Sciatic nerve (tissue), 2 donors: Measurements from ENCODE around the gene ZIK1. TPM values are rescaled to one million over a fixed set of nuclear protein-coding genes. Genes with fewer than 3 reads are reported as not detected.
A peak's percentile ranks its signal among the peaks of the same experiment; 100 is the strongest.

ENCODE experiments used
- ATAC-seq: fragments of 200-7000 bp; cut with Tn5 transposase; one replicate; pipeline ENCODE4 v1.9.1; 2020; ENCODE audit warnings: mild to moderate bottlenecking, moderate library complexity
- DNase-seq: peaks from one replicate; pipeline ENCODE4 v3.0.0-alpha.2; 2020; ENCODE audit warnings: low spot score
- intact Hi-C: fragments of 100-400 bp; cut with DNase I; formaldehyde crosslinking; loops from one replicate; pipeline ENCODE4 v1.14.2; 2022
- total RNA-seq: library from RNA; stranded (reverse); fragmentation: NEBNext Ultra II Directional; extraction: Animal tissue kit (Norgen Biotek cat#: 25700); gene quantifications from one replicate; pipeline ENCODE4 v1.2.1, GENCODE V29; 2021
- donor health status: DM: no; HTN: no; CAD: no.
- donor health status: DM: no; HTN: no; CAD: no.

ZIK1 gene
- total RNA-seq, 1 donor from 2014 or later: 4.9 TPM

DNA sequence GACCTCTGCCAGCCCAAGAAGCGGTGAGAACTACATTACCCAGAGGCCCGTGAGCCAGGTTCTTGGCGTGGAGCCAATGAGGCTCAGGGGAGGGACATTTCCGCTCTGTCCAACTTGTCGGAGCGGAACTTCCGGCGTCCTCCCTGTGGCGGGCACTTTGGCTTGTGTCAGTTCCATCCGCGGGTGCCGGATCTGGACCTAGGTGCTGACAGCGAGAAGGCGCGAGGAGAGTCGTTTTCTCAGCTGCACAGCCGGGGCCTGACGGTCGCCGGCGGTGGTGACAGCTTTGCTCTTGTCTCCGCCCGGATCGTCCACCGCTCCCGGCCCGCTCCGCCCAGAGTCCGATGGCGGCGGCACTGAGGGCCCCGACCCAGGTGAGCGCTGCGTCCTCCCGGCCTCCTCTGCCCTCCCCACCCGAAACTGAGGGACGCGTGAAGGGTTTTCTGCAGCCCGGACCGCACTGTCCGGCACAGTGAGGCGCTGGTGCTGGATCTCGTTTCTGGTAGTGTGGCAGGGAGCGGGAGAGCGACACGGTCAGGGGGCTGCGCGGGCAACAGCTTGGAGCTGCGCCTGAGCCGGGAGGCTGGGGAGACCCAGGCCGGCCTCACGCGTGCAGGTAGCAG lies 15.9 kb downstream of the ZIK1 start, which contains the start of gene ZNF530:
ZNF530 (plus strand) TSS at position 125 of the 623 bp plus-strand sequence. CDS start 4,461 bp downstream, outside the sequence.
- ATAC-seq (peak; percentile 100), DNase-seq (peak; percentile 96)
- intact Hi-C loops: no loop called here

DNA sequence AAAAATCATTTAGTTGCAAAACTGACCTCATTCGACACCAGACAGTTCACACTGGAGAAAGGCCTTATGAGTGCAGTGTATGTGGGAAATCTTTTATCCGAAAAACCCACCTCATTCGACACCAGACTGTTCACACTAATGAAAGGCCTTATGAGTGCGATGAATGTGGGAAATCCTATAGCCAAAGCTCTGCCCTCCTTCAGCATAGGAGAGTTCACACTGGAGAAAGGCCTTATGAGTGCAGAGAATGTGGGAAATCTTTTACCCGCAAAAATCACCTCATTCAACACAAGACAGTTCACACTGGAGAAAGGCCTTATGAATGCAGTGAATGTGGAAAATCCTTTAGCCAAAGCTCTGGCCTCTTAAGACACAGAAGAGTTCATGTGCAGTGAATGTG lies 23.0 kb downstream of the ZIK1 start:
- no peak for DNase-seq
- intact Hi-C loops: no loop called here
- no peak for ATAC-seq

DNA sequence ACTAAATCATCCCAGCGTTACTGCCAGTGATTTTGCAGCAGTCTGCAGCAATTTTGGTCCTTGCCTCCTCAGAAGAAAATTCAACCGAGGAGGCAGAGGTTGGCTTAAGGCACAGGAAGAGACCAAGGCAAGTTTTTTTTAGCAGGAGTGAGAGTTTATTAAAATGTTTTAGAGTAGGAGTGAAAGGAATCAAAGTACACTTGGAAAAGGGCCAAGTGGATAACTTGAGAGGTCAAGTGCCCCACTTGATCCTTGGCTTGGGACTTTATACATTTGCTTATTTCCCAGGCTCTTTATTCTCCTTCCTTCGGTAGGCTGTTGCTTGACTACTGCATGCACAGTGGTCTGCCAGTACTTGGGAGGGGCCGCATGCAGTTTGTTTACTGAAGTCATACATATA lies 27.2 kb downstream of the ZIK1 start:
- ATAC-seq: no peak
- DNase-seq: no peak
- intact Hi-C loops: no loop called here

DNA sequence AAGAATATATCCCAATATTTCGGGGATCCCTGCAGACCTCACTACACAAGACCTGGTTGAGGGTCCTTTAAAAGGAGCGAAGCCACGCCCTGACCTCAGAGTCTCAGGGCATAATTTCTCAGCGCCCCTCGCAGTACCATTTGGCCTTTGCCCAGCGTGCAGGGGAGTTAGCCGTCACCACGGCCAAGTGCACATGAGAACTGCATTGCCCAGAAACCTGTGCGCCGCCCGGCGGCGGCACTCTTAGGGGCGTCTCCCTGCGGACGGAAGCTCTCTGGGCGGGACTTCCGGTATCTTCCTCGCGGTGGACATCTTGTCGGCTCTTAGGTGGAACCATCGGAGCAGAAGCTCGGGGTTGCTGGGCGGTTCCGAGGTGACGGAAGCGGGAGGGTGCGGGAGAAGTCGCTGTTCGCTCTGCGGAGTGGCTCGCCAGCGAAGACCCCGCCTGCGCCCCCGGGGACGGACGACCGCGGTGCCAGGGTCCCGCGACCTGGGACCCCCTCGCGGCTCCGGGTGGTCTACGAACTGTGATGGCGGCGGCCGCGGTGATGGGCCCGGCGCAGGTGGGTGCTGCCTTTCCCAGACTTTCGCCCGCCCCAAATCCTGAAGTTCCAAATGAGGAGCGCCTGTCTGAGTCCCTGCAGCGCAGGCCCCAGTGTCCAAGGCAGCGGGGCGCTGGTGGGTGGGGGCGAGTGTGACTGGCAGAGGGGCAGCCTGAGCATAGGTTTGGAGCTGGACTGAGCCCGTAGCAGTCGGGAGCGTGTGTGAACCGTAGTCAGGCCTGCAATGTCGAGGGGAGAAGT lies 30.2 kb downstream of the ZIK1 start, which contains the start of gene ZNF134:
ZNF134 (plus strand) TSS at position 302 of the 803 bp plus-strand sequence. CDS start 5,227 bp downstream, outside the sequence.
- ATAC-seq: peak; percentile 99
- intact Hi-C loops: no loop called here
- peak; percentile 94 for DNase-seq

DNA sequence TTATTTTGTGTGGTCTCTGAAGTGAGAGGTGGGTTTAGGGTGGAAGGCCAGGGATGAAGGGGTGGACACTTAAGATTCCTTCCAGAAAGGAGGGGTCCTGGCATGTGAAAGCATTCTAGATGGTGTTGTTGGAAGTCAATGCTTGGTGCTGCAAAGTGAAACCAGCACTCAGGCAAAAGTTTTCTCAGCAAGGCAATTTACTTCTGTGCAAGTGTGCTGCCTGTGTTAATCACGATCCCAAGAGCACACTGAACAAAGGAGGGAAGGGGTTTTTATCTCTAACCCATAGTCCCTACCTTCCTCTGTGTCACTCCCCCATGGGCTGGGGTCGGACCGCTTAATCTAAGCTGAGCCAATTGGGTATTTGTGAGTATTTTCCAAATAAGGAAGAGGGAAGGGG lies 31.4 kb downstream of the ZIK1 start:
- ATAC-seq (no peak), DNase-seq (no peak)
- intact Hi-C loops: no loop called here

DNA sequence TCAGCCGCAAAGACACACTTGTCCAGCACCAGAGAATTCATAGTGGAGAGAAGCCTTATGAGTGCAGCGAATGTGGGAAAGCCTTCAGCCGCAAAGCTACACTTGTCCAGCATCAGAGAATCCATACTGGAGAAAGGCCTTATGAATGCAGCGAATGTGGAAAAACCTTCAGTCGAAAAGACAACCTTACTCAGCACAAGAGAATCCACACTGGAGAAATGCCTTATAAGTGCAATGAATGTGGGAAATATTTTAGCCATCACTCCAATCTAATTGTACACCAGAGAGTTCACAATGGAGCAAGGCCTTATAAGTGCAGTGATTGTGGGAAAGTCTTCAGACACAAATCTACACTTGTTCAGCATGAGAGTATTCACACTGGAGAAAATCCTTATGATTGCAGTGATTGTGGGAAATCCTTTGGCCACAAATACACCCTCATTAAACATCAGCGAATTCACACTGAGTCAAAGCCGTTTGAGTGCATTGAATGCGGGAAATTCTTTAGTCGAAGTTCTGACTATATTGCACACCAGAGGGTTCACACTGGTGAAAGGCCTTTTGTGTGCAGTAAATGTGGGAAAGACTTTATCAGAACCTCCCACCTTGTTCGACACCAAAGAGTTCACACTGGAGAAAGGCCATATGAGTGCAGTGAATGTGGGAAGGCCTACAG lies 36.9 kb downstream of the ZIK1 start:
- ATAC-seq (no peak), DNase-seq (no peak)
- intact Hi-C loops: no loop called here

DNA sequence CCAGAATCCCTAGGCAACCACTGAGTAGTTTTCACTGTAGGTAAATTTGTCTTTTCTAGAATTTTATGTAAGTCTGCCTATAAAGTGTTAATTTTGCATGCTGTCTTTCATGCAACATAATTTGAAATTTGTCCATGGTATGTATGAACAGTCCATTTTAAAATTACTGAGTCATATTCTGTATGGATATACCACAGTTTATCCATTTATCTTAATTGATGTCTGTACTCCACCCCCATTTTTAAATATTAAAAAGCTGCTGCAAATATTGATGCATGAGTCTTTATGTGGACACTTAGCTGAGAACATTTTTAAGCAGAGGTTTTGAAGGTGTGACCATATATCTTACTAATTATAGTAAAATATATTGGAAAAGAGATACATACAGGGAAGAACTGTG lies 39.1 kb downstream of the ZIK1 start:
- no peak for DNase-seq
- ATAC-seq: no peak
- intact Hi-C loops: no loop called here

DNA sequence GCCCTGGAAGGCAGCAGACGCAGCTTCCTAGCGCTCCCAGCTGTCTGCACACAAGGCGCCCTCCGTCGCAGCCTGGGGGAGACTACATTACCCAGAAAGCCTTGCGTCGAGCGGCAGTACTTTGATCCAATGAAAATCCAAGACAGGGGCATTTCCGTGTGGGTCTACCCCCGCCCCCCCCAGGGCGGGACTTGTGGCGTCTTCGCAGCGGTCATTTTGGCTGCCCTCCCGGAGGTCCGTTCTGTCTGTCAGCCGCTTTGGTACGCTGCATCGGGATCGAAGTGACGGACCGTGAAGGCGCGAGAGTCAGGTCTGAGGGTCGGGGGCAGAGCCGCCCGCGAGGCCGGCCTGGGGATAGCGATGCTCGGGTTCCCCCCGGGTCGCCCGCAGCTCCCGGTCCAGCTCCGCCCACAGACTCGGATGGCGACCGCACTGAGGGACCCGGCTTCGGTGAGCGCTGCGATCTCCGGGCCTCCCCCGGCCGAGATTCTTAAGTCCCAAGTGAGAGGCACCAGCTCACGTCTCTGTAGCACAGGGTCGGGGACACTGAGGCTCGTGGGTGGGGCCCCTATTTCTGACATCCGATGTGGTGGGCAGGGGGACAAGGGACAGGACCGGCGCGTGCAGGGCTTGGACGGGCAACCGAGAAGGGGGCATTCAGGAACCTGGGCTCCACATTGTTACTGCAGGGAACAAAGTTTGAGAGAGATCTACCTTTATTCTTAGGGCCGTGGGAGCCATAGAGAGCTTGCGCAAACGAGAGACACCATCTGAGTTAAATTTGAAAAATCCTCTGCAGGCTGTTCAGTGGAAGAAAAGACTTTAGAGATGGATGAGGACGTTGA lies 49.3 kb downstream of the ZIK1 start, which contains the start of gene ZNF211:
ZNF211 (plus strand) TSS at position 182 of the 845 bp plus-strand sequence; CDS start at position 361, 179 bp downstream.
- ATAC-seq (peak; percentile 100), DNase-seq (peak; percentile 92)
- intact Hi-C loops: no loop called here

DNA sequence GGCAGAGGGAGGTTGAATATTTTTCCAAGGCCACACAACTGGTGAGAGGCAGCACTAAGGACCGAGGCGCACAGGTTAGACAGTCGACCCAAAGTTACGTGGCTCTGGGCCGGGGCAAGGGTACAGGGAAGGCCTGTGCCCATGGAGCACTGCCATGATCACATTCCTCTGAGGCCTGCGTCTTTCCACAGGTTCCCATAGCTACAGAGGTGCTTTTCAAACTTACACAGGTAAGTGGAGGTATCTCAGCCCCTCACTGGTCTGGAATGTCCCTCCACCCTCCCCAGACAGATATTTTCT lies 49.8 kb downstream of the ZIK1 start:
- DNase-seq (no peak), ATAC-seq (no peak)
- intact Hi-C loops: no loop called here

DNA sequence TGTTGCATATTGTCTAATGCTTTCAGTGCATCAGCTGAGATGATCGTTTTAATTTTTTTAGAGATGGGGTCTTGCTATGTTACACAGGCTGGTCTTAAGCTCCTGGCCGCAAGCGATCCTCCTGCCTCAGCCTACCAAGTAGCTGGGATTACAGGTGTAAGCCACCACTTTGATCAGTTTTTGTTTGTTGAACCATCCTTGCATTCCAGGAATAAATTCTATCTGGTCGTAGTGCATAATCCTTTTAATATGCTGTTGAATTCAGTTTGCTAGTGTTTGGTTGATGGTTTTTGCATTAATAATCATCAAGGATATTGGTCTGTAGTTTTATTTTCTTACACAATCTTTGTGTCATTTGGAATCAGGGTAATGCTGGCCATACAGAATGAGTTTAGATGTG lies 53.4 kb downstream of the ZIK1 start:
- no peak for ATAC-seq
- intact Hi-C loops: no loop called here
- DNase-seq: no peak

DNA sequence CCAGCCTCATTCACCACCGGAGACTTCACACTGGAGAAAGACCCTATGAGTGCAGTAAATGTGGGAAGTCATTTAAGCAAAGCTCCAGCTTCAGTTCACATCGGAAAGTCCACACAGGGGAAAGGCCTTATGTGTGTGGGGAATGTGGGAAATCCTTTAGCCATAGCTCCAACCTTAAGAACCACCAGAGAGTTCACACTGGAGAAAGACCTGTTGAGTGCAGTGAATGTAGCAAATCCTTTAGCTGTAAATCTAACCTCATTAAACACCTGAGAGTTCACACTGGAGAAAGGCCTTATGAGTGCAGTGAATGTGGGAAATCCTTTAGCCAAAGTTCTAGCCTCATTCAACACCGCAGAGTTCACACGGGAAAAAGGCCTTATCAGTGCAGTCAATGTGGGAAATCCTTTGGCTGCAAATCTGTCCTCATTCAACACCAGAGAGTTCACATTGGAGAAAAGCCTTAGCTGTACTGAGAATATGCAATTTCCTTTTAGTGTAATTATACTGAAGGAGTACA lies 57.8 kb downstream of the ZIK1 start:
- intact Hi-C loops: no loop called here
- ATAC-seq: no peak
- DNase-seq: no peak

DNA sequence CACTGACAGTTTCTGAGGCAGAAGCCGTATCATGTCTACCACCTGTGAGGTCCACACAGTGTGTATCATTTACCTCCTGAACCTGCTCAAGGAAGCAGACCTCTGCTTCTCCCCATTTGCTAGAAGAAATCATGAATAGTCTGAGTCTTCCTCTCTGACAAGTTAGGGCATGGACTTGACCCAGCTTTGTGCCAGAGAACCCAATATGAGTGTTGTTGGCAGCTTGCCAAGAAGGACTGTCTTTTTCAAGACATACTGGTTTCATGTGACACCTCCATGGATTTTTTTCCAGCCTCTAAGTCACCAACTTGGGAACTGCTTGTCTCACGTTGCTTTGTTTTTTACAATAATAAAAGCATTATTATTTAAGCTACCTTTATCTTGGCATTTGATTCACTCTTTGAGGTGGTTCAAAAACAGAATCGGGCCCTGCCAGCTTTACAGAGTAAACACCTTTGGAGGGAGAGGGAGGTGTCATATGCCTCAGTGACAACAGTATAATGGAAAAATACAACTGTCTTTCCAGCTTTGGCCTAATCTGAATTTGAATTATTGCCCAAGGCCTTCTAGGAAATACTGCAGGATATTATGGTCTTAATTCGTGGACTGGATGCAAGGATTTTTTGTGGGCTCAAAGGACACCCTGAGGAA lies 58.6 kb downstream of the ZIK1 start:
- ATAC-seq (no peak), DNase-seq (no peak)
- intact Hi-C loops: no loop called here

Other genes with a start within 250 kb of the ZIK1 start
- gene ZNF304, start 232.9 kb upstream of the ZIK1 start, total RNA-seq: 9.2 TPM
- 6.0 TPM for gene TRAPPC2B, start 220.6 kb upstream of the ZIK1 start, total RNA-seq
- 4.0 TPM for gene ZNF547, start 220.6 kb upstream of the ZIK1 start, total RNA-seq
- gene ZNF548, start 194.3 kb upstream of the ZIK1 start, total RNA-seq: 29.3 TPM
- gene ZNF17, start 173.0 kb upstream of the ZIK1 start, total RNA-seq: 20.1 TPM
- gene ZNF749, start 148.8 kb upstream of the ZIK1 start, total RNA-seq: 9.7 TPM
- 1.6 TPM for gene VN1R1, start 127.0 kb upstream of the ZIK1 start, total RNA-seq
- gene ZNF772, start 106.6 kb upstream of the ZIK1 start, total RNA-seq: 12.5 TPM
- gene ZNF419, start 96.4 kb upstream of the ZIK1 start, total RNA-seq: 10.6 TPM
- gene ZNF773, start 84.2 kb upstream of the ZIK1 start, total RNA-seq: 10.7 TPM
- gene ZNF549, start 56.8 kb upstream of the ZIK1 start, total RNA-seq: 9.5 TPM
- gene ZNF550, start 24.3 kb upstream of the ZIK1 start, total RNA-seq: 11.3 TPM
- gene ZNF416, start 5.2 kb upstream of the ZIK1 start, total RNA-seq: 6.4 TPM
- gene ZNF530, start 15.7 kb downstream of the ZIK1 start, total RNA-seq: 3.2 TPM
- gene ZNF134, start 30.1 kb downstream of the ZIK1 start, total RNA-seq: 16.5 TPM
- gene ZNF211, start 49.0 kb downstream of the ZIK1 start, total RNA-seq: 17.7 TPM
- not detected for gene ZSCAN4, start 84.8 kb downstream of the ZIK1 start, total RNA-seq
- gene ZNF551, start 97.8 kb downstream of the ZIK1 start, total RNA-seq: 8.0 TPM
- gene ZNF154, start 125.1 kb downstream of the ZIK1 start, total RNA-seq: 1.8 TPM
- gene ZNF671, start 143.5 kb downstream of the ZIK1 start, total RNA-seq: 3.9 TPM
- gene ZNF776, start 162.7 kb downstream of the ZIK1 start, total RNA-seq: 18.1 TPM
- 20.0 TPM for gene ZNF586, start 185.5 kb downstream of the ZIK1 start, total RNA-seq
- 6.6 TPM for gene ZNF552, start 230.8 kb downstream of the ZIK1 start, total RNA-seq
- gene ZNF587B, start 246.2 kb downstream of the ZIK1 start, total RNA-seq: 13.2 TPM